Frontal cortex (tissue), 4 donors: ENCODE measurements around the gene PRIM1. TPM values are rescaled to one million over a fixed set of nuclear protein-coding genes. Genes with fewer than 3 reads are reported as not detected.

Source experiments
- DNase-seq, 2 donors: peaks; one replicate each; pipeline ENCODE4 v3.0.0; 2012; ENCODE audit warnings: low spot score in 2 of 2
- FAIRE-seq: peaks from 2 replicates; lab custom pipeline; 2012; peaks lifted over from hg19 to GRCh38; lab: Jason Lieb, UNC
- total RNA-seq: library from RNA; depleted of rRNA; stranded (reverse); fragments of >200 nt; gene quantifications from one replicate; pipeline ENCODE4 v1.2.3, GENCODE V29; 2014
- donor health status: control.
- donor health status: control.
- donor health status: control.

Gene PRIM1
- total RNA-seq, 1 donor from 2014 or later: 31.0 TPM

GRCh38 chr12:56684745-56685359, 67.3 kb downstream of the PRIM1 start:
- FAIRE-seq: no peak
- DNase-seq: no peak

GRCh38 chr12:56682323-56682722, 69.8 kb downstream of the PRIM1 start:
- FAIRE-seq (no peak), DNase-seq (no peak)

Other genes with a start within 250 kb of the PRIM1 start
- gene RBMS2, start 230.5 kb downstream of the PRIM1 start, total RNA-seq: 2.4 TPM
- 13.5 TPM for gene BAZ2A, start 122.0 kb downstream of the PRIM1 start, total RNA-seq
- 464 TPM for gene ATP5F1B, start 106.3 kb downstream of the PRIM1 start, total RNA-seq
- gene PTGES3, start 64.0 kb downstream of the PRIM1 start, total RNA-seq: 78.7 TPM
- gene NACA, start 27.0 kb downstream of the PRIM1 start, total RNA-seq: 969 TPM
- 2.4 TPM for gene HSD17B6, start 11.0 kb upstream of the PRIM1 start, total RNA-seq
- 0.41 TPM for gene SDR9C7, start 182.1 kb upstream of the PRIM1 start, total RNA-seq
- 0.41 TPM for gene RDH16, start 205.3 kb upstream of the PRIM1 start, total RNA-seq